Posterior vena cava (tissue), 2 donors: Measurements from ENCODE around the gene USP35. TPM values are rescaled to one million over a fixed set of nuclear protein-coding genes. Genes with fewer than 3 reads are reported as not detected.

Experiments
- DNase-seq: peaks from one replicate; pipeline ENCODE4 v3.0.0-alpha.2; 2020; ENCODE audit warnings: low spot score
- intact Hi-C, 2 donors: fragments of 100-400 bp; cut with DNase I; formaldehyde crosslinking; loops; one replicate each; pipeline versions ENCODE4 v1.14.1 to v1.14.2; 2022 to 2023
- total RNA-seq, 2 donors: library from RNA; stranded (reverse); fragmentation: NEBNext Ultra II Directional; extraction: Animal tissue kit (Norgen Biotek cat#: 25700); gene quantifications; one replicate each; pipeline ENCODE4 v1.2.1, GENCODE V29; 2021
- donor health status: DM: yes; HTN: yes; CAD: no.
- donor health status: DM: yes; HTN: yes; CAD: no.

The USP35 gene
- total RNA-seq, 2 donors from 2014 or later, result 12.8 to 14.1 TPM

- DNase-seq, result no peak
- intact Hi-C loops, result no loop called here
These were observed 60.2 kb downstream of the USP35 start for GRCh38 chr11:78248903-78249302.

GRCh38 chr11:78250099-78250498, 61.4 kb downstream of the USP35 start:
- intact Hi-C loops, result loop anchor here in 1 of 2 donors (10.0 kb wide), 1 partner anchor 65 kb away; no protein-coding TSS in a partner anchor
- no peak for DNase-seq

- intact Hi-C loops, result loop anchor here in 1 of 2 donors (10.0 kb wide), 1 partner anchor 64 kb away; no protein-coding TSS in a partner anchor
- no peak for DNase-seq
These were observed 62.5 kb downstream of the USP35 start for GRCh38 chr11:78251083-78251775.

GRCh38 chr11:78253797-78254196, 65.1 kb downstream of the USP35 start:
- DNase-seq, result no peak
- intact Hi-C loops, result loop anchor here in 1 of 2 donors (10.0 kb wide), 1 partner anchor 61 kb away; no protein-coding TSS in a partner anchor

- intact Hi-C loops, result loop anchor here in 1 of 2 donors (10.0 kb wide), 1 partner anchor 61 kb away; no protein-coding TSS in a partner anchor
- DNase-seq, result no peak
These were observed 65.5 kb downstream of the USP35 start for GRCh38 chr11:78254268-78254667.

GRCh38 chr11:78255919-78256318, 67.2 kb downstream of the USP35 start:
- intact Hi-C loops, result loop anchor here in 1 of 2 donors (10.0 kb wide), 1 partner anchor 59 kb away; no protein-coding TSS in a partner anchor
- no peak for DNase-seq

- DNase-seq, result peak; percentile 96
- intact Hi-C loops, result loop anchor here in 1 of 2 donors (10.0 kb wide), 1 partner anchor 58 kb away; no protein-coding TSS in a partner anchor
These were observed 68.2 kb downstream of the USP35 start for GRCh38 chr11:78256962-78257361.

GRCh38 chr11:78257654-78258053, 68.9 kb downstream of the USP35 start:
- intact Hi-C loops, result loop anchor here in 1 of 2 donors (10.0 kb wide), 1 partner anchor 57 kb away; no protein-coding TSS in a partner anchor
- no peak for DNase-seq

- intact Hi-C loops, result loop anchor here in 1 of 2 donors (10.0 kb wide), 1 partner anchor 55 kb away; no protein-coding TSS in a partner anchor
- DNase-seq, result no peak
These were observed 71.2 kb downstream of the USP35 start for GRCh38 chr11:78259777-78260487.

GRCh38 chr11:78261367-78261766, 72.6 kb downstream of the USP35 start:
- intact Hi-C loops, result no loop called here
- no peak for DNase-seq

- no peak for DNase-seq
- intact Hi-C loops, result no loop called here
These were observed 73.1 kb downstream of the USP35 start for GRCh38 chr11:78261828-78262227.

- no peak for DNase-seq
- intact Hi-C loops, result no loop called here
These were observed 73.5 kb downstream of the USP35 start for GRCh38 chr11:78262238-78262637.

GRCh38 chr11:78262691-78263090, 74.0 kb downstream of the USP35 start:
- intact Hi-C loops, result no loop called here
- no peak for DNase-seq

Other genes with a start within 250 kb of the USP35 start
- gene INTS4, start 194.3 kb upstream of the USP35 start, total RNA-seq, result 10 to 100 TPM; 20.7 to 22.0 TPM
- under 1 TPM; 0.38 to 0.51 TPM for gene KCTD14, start 165.6 kb upstream of the USP35 start, total RNA-seq
- gene THRSP, start 125.1 kb upstream of the USP35 start, total RNA-seq, result not detected
- 100 to 1,000 TPM; 133 to 148 TPM for gene NDUFC2, start 109.1 kb upstream of the USP35 start, total RNA-seq
- 10 to 100 TPM; 25.6 to 28.6 TPM for gene ALG8, start 49.3 kb upstream of the USP35 start, total RNA-seq
- gene KCTD21, start 293 bp upstream of the USP35 start, total RNA-seq, result 10 to 100 TPM; 10.2 to 10.5 TPM
- 10 to 100 TPM; 45.1 to 89.7 TPM for gene GAB2, start 228.9 kb downstream of the USP35 start, total RNA-seq